ENCODE data around the gene STAT5B.

Gene STAT5B

DNA sequence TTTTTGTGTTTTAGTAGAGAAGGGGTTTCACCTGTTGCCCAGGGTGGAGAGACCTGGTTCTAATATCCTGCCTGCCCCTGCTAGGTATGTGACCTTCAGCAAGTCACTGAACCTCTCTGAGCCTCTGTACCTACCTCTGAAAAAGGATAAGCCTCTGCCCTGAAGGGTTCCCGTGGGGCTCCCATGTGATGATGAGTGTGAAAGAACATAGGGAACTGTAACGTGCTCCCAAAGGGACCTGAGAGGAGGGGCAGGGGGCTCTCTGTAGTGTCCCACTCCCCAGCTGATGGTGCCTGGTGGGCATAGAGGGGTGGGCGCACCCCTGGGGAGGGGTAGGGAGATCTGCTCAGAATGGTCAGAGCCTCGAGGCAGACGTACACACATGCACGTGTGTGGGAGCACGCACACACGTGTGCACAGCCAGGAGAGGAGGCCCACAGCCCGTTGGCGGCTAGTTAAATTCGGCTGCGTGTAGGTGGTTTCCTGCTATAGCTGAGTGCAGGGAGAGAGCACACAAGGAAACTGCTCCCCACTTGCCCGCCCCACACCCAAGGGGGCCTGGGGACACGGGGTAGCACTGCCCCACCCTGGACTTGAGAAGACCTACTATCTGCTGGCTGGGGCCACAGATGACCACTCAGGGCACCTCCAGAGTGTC lies 101.9 kb downstream of the STAT5B start:
- no peak for DNase-seq

DNA sequence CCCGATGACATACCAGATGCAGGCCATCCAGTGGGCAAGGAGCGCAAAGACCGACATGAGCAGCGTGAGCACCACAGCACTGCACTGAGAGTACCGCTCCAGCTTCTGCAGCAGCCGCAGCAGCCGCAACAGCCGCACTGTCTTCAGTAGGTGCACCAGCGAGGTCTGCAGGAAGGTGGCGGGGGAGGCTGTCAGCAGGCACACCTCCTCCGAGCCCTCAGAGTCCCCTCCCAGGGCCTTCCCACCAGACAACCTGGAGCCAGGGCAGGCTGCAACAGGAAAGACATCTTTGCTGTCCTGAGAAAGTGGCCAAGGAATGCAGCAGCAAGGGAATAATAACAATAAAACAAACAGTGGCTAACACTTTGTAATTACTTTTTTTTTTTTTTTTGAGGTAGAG lies 104.4 kb downstream of the STAT5B start:
- no peak for DNase-seq

DNA sequence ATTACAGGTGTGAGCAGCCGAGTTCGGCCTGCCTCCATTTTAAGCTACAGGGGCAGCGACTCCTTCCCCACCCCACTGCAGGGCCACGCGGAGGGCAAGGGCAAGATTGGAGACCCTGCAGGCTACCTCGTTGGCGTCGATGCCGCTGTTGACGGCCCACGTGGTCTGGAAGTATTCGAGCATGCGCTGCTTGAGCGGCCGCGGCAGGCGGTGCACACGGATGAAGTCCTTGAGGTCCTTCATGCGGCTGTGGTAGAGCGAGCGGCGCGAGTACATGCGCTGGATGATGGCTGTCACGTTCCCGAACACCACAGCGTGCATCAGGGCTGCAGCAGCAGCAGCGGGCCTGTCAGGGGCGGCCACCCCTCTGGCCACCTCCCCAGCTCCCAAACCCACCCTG lies 106.8 kb downstream of the STAT5B start:
- no peak for DNase-seq

DNA sequence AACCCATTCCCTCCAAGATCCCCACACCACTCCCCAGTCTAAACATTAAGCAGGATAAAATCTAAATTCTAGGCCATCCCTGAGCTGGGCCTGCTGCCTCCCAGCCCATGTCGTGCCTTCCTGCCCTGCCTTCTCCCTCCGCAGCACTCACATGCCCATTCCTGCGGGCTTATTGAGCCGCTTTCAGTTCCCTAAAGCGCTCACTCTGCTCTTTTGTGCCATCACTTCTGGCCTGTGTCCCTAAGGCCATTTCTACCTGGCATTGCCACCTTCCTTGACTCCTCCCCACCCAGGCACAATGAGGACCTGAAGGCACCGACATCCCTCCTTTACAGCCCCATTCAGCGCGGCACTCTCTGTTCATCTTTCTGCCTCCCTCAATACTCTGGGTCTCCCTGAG lies 108.4 kb downstream of the STAT5B start:
- DNase-seq: no peak

DNA sequence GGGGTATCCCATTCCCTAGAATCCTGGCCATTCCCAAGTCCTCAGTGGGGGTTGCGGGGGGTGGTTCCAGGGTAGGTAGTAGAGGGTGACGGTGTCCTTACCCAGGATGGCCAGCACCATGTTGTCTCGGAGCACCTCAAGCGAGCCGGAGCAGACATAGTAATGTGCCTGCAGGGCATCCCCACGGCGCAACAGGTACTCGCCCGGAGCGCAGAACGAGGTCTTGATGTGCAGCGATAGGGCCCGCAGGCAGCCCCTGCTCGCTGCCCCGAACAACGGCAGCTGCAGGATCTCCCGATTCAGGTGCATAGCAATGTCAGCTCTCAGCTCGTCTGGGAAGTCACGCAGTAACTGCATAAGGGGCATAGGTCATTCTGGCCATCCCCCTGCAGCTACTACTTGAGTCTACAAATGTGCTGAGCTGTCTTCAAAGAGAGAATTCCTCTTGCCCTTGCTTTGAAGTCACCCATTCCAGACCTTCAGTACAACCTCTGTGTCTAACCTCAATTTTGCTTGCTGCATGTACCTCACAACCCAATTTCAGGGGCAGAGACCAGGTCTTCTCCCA lies 109.9 kb downstream of the STAT5B start:
- DNase-seq: no peak

DNA sequence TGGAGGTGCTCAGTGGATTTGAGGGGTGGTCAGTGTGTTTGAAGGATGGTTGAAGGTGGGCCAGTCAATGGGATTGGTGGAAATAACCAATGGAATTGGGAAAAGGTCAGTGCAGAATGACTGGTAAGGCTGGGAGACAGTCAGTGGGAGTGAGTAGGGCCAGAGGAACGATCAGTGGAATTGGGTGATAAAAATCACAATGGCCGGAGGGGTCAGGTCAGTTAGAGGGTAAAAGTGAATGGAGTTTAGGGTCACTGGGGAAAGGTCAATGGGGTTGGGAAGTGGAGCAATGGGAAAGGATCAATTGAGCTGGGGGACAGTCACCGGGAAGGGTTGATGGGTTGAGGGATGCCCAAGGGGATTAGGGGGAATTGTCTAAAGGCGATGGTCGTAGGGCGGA lies 110.4 kb downstream of the STAT5B start:
- no peak for DNase-seq

DNA sequence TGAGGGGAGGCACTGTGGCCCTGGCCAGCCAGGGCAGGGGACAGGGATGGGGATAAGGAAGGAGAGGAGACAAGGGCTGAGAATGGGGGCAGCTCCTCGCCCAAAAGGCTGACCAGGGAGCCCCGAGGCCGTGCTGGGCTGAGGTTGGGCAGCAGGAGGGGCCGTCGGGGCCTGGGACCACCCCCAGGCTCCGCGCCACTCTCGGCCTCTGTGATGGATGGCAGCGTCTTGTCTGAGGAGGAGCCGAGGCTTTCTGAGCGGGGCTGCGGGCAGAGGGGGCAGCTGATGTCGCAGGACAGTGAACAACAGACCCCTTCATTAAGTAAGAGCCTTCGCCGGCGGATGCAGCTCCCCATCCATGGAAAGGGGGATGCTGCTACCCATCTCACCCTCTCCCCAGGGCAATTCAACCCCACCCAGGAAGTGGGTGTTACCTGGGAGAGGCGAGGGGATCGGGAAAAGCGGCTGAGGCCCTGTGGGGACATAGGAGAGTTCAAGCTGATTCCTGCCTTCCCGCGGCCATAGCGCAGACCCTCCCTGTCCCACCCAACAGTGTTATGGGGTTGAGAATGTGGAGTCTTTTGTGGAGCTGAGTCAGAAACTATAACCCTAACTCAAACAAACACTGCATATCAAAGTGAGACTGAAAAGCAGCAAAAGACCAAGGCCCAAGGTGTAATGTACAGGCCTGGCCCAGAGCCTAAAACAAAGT lies 112.3 kb downstream of the STAT5B start:
- no peak for DNase-seq

DNA sequence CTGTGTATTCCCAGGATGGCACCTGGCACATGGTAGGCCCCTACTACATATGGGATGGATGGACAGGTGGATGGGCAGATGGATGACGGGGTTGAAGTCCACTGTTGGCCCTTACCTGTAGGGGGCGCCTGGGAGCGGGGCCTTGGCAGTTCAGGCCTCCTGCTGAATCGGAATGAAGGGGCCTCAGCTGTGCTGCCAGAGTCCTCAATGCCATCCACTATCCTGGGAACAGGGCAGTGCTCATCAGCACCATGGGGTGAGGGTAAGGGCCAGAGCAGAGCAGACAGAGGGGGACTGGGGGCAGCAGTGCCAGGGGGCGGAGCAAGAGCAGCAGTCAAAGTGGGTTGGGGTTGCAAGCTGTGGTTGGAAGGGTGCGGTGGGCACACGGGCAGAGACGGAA lies 113.1 kb downstream of the STAT5B start:
- no peak for DNase-seq

DNA sequence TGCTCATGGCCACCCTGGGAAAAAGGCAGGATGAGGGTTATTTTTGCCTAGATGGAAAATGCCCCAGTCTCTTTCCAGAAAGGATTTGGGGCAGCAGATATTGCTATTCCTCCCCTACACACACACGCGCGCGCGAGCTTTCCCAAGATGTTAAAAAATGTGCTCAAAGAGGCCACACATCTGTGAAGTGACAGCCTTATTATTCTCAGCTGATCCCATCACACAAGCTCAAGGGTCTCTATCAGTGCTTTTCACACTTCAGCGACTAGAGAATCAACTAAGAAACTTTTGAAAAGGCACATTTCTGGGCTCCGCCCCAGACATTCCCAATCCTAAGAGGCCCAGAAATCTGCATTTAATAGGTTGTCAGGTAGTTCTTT lies 115.7 kb downstream of the STAT5B start:
- DNase-seq: no peak

DNA sequence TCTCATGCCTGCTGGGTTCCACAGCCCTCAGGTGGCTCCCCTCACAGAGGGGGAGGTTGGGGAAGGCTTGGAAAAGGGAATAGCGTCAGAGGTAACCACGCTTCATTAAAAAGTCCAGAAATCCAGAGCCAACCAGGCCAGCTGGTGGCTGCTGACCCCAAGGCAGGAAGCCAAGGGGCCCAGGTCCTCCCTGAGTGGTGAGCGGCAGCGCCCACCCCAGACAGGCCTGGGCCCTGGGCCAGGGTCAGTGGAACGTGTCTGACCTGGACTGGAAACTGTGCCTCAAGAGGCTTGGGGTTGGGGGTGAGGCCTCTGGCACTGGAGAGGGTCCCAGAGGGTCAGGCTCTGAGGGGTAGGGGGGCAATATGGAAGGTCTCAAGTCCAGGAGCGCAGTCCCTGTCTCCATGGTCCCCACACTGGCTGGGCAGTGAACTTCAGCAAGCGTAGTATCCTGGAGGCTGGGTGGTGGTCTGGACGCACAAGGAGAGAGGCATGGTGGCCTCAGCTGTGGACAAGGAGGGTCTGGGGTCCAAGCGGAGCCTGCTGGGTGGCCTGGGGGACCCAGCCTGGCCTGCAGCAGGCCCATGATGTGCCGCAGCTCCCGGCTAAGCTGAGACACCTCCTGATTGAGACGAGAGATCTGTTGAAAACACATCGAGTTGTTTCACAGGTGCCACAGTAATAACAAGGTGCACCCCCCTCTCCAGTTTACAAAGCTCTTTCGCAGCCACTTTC lies 116.2 kb downstream of the STAT5B start:
- DNase-seq: no peak

DNA sequence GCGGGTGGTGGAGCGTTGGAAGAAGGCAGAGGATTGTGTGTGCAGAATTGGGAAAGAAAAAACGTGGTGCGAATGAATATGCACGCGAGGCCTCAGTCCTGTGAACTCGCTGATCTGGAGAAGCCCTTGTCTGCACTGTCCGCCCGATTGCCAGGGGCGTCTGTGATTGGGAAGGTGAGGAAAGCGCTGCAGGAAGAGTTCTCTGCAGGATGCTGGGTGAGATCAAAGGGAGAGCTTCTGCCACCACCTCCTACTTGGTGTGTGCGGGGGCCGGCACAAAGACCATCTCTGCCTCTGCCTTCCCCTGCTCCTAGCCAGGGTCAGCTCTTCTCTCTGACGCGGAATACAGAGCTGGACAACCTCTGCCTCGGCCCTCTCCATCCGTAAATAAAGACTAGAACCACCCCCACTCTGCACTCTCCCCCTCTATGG lies 120.6 kb downstream of the STAT5B start:
- no peak for DNase-seq

DNA sequence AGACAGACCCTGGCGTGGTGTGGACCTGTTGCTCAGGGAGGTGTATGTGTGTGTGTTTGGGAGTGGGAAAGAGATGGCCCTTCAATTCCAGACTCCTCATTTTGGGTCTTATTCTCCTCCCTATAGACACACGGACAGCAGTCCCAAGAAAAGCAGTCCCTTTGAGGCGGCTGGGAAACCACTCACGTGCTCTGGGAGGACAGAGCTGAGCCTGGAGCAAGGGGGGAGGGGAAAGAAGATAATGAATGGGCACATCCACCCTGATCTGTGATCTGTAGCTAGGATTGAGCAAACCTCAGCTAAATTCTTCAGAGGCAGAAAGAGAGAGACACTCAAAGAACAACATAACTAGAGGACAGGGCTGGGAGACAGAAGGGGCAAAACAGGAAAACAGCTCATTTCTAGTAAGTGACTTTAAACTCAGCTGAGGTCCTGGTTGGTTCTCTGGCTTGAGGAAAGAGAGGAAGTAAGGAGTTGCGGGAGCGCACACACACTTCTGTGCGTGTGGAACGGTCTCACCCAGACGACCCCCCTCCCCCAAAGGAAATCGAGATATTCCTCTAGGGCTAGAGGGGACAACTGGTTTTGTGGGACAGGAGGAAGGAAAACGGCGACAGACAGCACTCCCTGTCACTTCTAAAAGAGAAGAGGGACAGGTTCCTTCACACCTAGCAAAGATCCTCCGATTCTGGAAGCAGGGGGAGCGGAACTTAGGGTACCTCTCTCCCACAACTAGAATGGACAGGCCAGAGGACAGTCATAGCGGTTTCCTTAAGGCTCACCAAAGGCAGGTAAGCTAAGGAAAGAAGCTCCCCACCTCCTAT lies 122.1 kb downstream of the STAT5B start:
- no peak for DNase-seq
